ENCODE results near the gene BAIAP2L1. TPM values are rescaled to one million over a fixed set of nuclear protein-coding genes. Genes with fewer than 3 reads are reported as not detected.

BAIAP2L1 gene
- polyA plus RNA-seq, 1 donor: 17.8 TPM

DNA sequence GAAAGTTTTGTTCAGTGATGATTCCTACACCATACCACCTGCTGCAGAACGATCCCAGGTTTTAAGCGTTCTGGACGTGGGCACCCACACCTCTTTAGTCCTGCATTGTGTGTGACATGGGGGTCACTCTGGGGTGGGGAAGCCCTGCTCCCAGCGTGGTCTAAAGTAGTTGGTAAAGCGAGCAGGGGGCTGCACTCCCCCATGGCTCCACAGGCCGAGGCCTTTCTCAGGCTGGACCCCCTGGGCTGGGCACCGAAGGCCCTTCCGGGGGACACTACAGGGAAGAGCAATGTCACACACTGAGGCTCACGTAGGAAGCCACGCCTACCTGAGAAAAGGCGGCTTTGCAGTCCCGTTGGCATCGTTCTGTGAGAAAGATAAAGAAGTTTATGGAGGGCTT, 107.1 kb downstream of the BAIAP2L1 start:
- no peak for DNase-seq

GRCh38 chr7:98293265-98293664, 107.6 kb downstream of the BAIAP2L1 start:
- DNase-seq: no peak

DNA sequence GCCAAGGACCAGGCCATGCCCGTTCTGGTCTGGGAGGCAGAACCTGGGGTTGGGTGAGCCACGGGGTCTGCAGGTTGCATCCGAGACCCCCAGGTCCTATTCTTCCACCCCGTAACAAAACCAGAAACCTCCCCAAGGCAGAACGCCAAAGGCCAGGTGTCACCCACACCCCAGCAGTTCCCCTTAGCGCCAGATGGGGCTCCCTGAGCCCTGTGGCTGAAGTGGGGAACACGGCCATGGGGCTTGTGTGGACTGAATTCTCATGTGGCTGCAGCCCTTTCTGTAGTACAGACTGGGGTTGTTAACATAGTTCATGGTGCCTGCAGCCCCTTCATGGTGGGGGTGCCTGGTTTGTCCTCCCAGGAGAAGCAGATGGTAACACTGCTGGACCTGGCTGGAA, 109.2 kb downstream of the BAIAP2L1 start:
- DNase-seq: no peak

- DNase-seq: no peak
These were observed 111.5 kb downstream of the BAIAP2L1 start for GRCh38 chr7:98289333-98289875.

DNA sequence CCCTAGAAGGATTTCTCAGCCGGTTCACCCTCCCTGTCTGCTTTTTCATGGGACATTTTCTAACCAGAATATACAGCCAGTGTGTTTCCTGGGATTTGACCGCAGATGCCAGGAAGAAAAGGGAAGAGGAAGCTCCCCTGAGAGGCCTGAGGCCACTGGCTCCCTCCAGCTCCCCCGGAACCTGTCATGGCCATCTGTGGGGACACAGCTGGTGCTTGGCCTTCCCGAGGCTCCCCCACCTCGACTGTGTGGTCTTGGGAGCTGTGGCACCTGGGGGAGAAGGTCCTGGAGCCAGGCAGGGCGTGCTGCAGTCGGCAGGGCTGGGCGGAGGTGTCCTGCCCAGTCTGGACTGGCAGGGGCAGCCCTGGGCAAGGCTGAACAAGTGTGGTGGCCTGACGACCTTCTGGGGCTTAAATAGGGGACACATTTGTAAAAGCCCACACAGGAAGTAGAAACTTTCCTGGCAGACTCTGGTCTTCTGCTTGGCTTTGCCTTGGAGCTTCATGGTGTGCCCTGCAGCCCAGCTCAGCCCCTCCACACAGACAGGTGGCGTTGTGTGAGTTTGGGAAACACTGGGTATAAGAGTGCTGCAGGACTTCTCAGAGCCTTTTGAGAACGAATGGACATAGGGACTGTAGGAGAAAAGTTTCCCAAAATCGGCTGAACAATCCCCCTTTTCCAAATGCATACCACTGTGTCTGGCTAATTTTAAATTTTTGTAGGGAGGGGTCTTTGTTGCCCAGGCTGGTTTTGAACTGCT, 112.6 kb downstream of the BAIAP2L1 start:
- DNase-seq: no peak

GRCh38 chr7:98287486-98287959, 113.4 kb downstream of the BAIAP2L1 start:
- no peak for DNase-seq

- no peak for DNase-seq
These were observed 114.0 kb downstream of the BAIAP2L1 start for GRCh38 chr7:98286701-98287485.

DNA sequence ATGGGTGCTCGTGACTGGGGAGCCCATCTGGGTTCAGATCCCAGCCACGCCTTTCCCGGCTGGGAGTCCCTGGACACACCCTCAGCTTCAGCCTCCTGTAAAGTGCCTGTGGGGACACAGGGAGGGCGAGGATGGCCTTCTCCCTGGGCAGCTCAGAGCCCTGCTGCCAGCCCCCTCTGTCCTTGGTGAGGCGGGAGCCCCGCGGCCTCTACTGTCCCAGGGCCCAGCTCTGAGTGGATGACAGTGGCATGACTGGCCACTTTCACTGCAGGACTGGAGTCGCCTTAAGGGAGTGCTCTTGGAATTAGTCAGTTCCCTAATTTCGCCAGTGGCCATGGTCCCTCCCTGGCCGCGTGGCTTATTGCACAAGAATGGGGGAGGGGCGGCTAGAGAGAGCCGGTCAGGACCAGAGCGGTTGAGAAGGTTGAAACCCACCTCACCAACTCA, 114.8 kb downstream of the BAIAP2L1 start:
- DNase-seq: no peak

DNA sequence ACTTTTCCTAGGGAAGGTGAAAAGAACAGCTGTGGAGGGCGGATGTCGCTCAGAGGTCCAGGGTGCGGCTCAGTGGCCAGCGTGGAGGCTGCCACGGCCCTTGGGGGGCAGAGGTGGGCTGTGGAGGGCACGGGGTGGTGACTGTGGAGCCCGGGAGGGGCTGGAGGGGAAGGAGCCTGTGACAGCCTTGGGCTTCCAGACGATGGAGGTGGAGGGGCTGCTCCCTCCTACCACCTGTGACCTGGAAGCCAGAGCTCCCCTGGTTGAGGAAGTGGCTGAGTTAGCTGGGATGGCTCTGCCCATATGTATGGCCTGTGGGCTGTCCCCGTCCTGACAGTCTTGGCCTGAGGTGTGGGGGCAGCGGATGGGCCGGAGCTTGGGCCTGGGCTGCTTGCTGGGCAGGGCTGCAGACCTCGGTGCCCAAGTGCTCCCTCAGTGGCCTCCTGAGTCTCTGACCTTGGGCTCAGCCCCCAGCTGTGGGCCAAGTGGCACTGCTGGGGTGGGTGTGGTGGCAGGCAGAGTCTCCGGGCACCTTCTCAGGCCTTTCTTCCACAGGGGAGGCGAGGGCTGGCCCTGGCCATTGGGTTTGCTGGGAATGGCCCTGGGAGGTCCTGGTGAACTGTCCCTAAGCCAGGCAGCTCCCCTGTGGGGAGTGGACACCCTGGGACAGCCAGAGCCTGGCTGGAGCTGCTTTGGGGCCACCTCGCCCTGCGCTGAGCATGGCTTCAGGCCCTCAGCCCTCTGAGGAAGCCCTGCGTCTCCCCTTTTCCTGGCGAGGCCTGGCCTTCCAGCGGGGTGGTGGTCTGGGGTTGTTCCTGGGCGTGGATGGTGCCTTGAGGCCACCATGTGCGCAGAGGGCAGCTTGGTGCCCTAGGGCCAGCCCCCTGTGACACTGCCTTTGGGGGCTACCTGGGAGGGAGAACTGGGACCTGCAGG, 115.5 kb downstream of the BAIAP2L1 start:
- DNase-seq: no peak

DNA sequence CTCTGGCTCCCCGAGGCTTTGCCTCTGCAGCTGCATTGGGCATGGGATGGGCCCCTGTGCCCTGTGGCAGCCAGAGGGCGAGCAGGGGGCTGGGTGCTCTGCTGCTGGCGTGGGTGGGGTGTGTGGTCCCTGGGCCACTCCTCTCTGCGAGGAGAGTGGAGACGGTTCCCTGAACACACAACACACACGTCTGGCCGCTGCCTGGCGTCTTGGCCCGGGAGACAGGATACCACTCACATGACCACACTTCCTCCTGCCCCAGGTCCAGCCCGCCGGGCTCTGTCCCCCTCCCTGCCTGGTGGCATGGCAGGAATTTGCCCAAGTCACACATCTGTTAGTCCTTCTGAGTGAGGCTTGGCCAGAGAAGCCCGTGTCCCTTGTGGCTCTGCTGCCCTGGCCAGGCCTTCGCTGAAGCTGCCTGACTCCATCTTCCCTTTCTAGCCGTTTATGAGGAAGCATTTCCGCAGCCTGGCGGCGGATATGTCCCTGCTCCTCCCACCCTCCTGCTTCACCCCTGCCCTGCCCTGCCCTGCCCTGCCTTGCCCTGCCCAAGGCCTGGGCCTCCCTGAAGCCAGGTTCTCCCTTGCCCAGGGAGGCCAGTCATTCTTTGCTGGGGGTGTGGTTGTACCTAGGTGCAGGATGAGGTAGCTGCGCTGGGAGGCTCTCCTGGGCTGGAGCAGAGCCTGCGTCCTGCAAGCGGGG, 116.4 kb downstream of the BAIAP2L1 start:
- DNase-seq: no peak

GRCh38 chr7:98283887-98284222, 117.0 kb downstream of the BAIAP2L1 start:
- no peak for DNase-seq

DNA sequence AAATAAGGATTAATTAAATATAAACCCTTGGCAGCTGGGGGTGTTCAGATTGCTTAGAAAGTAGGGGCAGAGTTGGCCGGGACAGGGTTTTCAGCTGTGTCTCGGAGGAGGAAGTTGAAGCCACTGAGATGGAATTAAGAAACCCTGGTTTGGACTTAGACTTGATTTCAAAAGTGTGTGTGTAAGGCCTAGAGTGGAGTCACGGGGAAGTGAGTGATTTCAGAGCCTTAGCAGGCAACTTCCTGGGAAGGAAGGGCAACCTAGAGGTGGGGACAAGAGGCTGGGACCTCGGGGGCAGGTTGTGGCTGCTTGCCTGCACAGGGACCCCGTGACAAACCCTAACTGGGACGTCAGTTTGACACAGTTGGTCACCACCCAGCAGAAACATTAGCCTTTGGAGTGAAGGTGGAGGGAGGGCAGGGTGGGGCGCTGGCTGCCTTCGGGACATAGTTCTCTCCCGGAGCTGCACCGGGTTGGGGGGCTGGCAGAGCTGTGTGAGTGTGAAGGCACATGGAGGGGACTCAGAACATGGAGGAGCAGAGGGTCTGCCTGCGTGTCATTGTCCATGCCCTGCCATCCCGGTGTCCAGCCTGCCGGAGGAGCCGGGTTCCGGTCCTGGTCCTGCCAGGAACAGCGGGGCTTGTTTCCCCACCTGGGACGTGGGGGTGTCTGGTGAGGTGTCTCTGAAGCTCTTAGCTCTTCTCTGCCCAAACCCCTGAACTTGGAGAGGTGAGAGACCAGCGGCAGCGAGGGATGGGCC, 117.6 kb downstream of the BAIAP2L1 start:
- DNase-seq: no peak

GRCh38 chr7:98282703-98283102, 118.2 kb downstream of the BAIAP2L1 start:
- DNase-seq: no peak

DNA sequence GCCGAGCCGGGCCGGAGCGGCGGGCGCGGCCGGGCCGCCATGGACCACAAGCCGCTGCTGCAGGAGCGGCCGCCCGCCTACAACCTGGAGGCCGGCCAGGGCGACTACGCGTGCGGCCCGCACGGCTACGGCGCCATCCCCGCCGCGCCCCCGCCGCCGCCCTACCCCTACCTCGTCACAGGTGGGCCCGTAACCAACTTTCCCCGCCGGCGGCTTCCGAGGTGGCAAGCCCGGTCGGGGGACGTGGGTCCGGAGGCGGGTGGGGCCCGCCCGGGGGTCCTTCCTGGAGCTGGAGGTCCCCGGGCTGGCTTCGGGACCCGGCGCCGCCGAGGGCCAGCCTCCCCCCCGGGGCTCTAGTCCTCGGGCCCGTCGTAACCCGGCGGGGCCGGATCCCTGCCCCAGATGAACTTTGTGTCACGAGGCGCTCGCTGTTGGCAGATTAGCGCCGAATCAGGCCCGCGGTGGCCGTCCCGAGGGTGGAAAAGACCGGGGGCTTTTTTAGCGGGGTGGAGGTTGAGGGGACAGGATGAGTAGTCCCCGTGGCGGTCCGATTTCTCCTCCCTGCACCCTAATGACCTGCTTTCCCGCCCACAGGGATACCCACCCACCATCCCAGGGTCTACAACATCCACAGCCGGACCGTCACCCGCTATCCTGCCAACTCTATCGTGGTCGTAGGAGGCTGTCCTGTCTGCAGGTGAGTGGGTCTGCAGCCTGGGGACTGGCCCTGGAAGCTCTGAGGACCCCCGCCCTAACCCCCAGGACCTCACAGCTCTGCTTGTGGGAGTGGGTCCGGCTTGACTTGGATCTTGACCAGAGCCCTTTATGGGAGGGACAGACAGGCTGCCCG, 118.9 kb downstream of the BAIAP2L1 start:
- DNase-seq: no peak

- DNase-seq: peak; percentile 93
These were observed 119.8 kb downstream of the BAIAP2L1 start, which contains the start of gene BRI3 for GRCh38 chr7:98280791-98281756. TSS of gene BRI3 (plus strand) at chr7:98281686. CDS start at chr7:98281796, 110 bp downstream.

DNA sequence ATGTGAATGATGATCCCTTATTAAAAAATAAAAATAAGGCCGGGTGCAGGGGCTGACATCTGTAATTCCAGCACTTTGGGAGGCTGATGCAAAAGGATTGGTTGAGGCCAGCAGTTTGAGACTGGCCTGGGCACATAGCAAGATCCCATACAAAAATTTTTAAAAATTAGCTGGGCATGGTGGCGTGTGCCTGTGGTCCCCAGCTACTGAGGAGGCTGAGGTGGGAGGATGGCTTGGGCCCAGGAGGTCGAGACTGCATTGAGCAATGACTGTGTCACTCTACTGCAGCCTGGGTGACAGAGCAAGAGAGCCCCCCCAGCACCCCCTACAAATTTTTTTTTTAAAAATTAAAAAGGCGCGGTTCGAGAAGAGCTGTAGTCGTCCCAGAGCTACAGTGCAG, 120.6 kb downstream of the BAIAP2L1 start:
- no peak for DNase-seq

DNA sequence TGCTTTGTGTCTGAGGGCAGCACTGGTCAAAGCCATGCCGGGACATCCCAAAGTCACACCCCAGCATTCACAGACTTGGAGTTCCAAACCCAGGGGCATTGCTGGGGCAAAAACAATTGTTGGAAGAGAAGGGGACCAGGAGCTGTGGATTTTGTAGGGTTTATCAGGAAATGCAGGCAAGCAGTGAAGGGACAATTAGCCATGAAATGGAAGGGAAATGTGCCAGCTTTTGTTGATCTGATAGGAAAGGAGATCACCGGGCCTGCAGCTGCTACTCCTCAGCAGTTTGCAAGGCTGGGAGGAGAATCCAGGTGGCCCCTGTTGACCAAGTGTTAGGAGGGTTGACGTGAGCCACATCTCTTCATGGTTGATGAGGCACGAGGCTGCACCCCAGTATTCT, 122.0 kb downstream of the BAIAP2L1 start:
- no peak for DNase-seq

DNA sequence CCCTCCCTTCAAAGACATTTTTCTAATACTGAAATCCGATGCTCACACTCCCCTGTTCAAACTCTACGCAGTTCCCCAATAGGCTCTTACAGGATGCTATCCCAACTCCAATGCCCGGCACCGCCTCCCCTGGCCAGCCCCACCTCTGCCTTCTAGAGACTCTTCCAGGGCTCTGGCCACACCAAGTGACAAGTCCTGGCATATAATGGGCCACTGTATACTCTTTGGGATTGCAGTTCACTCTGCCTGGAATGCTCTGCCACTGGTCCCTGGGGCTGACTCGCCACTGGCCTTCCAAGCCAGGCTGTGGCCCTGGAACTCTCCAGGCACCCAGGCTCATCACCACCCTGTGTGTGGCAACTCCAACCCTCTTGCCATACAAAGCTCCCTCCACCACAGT, 122.5 kb downstream of the BAIAP2L1 start:
- no peak for DNase-seq
